Measurements from ENCODE around the gene IGFBP4.

- TF ChIP-seq, protein P1, sequence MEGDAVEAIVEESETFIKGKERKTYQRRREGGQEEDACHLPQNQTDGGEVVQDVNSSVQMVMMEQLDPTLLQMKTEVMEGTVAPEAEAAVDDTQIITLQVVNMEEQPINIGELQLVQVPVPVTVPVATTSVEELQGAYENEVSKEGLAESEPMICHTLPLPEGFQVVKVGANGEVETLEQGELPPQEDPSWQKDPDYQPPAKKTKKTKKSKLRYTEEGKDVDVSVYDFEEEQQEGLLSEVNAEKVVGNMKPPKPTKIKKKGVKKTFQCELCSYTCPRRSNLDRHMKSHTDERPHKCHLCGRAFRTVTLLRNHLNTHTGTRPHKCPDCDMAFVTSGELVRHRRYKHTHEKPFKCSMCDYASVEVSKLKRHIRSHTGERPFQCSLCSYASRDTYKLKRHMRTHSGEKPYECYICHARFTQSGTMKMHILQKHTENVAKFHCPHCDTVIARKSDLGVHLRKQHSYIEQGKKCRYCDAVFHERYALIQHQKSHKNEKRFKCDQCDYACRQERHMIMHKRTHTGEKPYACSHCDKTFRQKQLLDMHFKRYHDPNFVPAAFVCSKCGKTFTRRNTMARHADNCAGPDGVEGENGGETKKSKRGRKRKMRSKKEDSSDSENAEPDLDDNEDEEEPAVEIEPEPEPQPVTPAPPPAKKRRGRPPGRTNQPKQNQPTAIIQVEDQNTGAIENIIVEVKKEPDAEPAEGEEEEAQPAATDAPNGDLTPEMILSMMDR (IDR thresholded peaks at IDR 0.05) = no peak
- TF ChIP-seq POLR2A (IDR thresholded peaks at IDR 0.05) = no peak
- TF ChIP-seq EP300 (IDR thresholded peaks at IDR 0.05; ENCODE audit: low read depth) = no peak
- TF ChIP-seq POLR2AphosphoS5 (IDR thresholded peaks at IDR 0.05) = no peak
These were observed 12.0 kb upstream of the IGFBP4 start for GRCh38 chr17:40431231-40431602.
